T-helper 22 cell (primary cell): ENCODE measurements around the gene VDAC2.

ENCODE experiments used
- DNase-seq: peaks from one replicate; pipeline ENCODE4 v3.0.0-alpha.2; 2020; ENCODE audit warnings: low read depth

The VDAC2 gene

DNA sequence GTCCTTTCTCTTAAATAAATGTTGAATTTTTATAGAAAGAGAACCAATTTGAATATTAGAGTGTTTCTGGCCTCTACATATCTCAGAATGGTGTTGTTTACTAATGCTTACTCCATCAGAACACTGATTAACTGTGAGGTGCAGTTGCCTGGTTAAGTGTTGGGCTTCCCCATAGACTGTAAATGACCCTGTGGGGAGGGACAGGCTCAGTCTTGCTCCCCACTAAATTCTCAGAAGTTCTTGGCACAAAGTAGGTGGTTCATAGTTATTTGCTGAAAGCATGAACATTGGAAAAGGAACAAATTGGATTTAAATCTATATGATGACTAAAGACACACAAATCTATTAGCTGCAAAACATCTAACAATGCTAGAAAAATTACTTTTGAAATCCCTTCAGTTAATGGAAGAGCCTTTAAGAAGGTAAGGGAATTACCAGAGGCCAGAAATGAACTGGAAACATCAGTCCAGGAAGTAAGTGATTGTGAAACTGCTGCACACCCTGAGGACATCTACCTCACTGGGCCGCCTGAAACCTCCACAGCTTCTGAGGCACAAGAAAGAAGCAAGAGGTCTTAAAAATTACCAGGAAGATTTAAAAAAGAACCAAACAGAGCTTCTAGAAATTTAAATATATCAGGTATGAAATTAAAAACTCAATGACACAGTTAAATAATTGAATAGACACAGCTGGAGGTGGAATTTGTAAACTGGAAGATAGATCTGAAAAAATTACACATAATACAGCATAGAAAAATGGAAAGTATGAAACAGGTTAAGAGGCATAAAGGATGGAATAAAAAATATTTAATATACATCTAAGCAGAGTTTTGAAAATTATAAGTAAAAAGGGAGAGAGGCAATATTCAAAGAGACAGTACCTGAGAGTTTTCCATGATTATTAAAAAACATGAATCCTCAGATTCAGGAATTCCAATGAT lies 43.0 kb downstream of the VDAC2 start:
- no peak for DNase-seq

DNA sequence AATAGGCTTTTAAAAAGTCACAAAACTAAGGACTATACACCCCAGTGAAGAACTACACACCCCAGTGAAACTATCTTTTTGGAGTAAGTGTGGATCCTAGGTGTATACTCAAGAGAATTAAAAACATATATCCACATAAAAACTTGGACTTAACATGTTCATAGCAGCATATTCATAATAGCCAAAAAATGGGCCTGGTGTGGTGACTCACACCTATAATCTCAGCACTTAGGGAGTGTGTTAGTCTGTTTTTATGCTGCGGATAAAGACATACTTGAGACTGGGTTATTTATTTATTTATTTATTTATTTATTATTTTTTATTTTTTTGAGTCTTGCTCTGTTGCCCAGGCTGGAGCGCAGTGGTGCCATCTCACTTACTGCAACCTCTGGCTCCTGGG lies 44.1 kb downstream of the VDAC2 start:
- no peak for DNase-seq

DNA sequence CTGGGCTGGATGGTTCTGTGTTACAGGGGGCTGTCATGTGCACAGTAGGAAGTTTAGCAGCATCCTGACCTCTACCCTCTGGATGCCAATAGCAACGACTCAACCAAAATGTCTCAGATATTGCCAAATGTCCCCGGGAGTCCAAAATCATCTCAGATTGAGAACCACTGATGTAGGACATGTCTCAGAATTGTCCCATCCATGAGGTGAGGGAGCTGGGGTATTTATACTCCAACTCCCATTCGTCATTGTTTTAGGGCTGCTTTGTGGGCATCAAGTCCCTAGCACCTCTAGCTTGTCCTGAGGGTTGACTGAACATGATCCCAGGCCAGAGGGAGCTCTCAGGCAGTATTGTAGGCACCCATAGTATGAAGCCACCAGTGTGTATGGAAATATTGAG lies 50.4 kb downstream of the VDAC2 start:
- no peak for DNase-seq

DNA sequence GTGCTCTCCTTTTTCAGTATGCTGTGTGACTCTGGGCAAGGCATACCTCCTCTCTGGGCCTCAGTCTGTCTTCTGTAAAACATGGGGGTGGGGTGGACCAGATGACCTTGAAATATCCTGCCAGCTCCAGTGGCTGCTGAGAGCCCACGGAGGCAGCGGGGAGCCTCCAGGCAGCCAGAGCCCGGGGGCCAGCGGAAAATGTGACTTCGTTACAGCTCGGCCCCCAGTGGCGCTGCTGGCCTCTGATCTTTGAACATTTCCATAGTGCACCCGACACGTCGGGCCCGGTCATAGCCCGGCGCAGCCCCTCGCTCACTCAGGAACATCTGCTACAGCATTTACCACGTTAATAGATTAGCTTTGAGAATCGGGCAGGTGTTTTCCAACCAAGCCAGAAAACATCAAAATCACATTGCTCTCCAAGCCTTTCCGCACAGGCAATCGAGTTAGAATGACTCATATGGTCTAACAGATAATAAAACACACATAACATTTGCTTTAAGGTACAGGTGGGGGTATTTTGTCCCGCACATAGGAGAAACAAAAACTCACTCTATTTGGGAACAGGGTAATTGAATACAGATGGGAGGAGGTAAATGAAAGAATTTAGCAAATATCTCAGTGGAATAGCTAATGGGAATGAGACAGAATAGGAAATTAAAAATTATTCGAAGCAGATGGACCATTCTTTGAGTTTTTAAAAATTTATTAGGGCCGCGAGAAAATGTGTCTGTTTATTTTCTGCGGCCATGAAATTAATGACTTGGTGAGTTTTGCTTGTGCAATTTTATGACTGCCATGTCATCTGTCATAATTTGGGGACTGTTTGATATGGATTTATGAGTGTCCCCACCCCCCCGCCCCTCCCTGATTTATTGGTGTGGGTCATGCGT lies 51.5 kb downstream of the VDAC2 start:
- DNase-seq = no peak

DNA sequence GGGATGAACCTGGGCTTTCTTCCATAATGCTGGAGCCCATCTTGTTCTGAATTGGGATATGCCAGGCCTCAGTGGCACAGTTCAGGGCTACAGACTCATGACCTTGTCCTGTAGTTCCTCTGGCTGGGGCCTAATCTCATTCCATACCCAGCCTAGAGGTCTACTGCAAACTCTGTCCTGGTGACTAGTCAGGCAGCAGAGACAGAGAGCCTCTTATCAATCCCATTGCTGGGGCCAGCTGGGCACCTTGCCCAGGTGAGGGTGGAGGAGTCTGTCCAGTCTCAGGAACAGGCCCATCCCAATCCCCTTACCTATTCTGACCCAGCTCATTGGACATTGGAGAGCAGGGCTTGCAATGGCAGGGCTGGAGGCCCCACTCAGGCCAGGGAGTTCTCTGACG lies 53.2 kb downstream of the VDAC2 start:
- DNase-seq = no peak

DNA sequence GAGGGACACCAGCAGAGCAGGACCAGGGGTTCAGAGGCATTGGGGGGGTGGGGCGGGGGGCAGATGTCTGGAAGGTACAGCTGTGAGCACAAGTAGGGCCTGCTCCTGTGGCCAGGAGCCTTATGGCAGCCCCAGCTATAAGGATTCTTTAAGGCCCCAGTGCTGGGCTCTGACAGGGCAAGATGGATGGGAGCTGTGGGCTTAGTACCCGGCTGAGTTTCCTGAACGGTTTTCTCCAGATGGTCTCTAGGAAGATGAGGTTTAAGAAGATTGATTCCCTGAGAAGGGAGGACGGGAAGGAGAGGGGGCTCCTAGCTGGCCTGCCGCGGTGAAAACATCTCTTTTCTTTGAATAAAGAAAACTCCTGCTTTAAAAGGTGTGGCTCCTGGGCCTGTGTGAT lies 55.3 kb downstream of the VDAC2 start:
- no peak for DNase-seq

DNA sequence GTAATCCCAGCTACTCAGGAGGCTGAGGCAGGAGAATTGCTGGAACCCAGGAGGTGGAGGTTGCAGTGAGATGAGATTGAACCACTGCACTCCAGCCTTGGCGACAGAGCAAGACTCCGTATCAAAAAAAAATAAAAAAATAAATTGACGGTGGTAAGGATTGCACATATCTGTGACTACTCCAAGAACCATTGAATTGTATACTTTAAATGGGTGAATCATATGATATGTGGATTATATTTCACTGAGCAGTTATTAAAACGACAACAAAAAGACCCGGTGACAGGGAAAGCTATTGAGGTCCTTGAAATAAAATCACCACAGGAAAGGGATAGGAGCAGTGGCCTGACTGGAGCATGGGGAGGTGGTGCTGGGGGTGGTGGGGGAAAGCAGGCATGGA lies 56.3 kb downstream of the VDAC2 start:
- no peak for DNase-seq

DNA sequence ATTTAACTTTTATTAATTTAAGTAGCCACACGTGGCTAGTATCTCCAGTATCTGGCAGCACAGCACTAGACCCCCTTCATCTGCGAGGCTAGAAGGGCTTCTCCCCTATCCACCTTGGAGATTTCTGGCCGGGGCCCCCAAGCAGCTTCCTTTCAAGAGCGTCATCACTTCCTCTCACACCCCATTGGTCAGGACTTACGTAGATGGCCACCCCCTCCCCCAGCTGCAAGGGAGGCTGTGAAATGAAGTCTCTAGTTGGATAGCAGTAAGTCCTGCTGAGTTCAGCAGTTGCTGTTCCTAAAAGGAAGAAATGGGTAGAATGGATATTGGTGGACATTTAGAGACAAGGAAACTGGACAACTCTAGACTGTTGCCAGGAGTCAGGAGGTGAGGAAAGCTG lies 59.0 kb downstream of the VDAC2 start:
- no peak for DNase-seq

DNA sequence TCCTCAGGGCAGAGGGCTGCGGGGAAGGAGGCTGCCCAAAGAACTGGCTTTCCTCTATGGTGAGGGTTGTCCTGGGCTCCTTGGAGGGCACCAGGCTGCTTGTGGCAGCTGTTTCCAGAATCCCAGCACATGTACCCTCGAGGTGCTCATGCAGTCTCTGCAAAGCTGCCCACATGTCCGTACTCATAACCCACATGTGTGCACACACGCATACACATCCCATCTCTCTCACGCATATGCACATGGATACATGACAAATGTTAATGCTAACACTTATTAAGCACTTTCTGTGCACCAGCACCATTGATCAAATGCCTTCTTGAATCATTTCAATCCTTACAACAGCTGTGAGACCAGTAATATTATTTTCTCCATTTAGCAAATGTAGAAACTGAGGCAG lies 61.5 kb downstream of the VDAC2 start:
- DNase-seq = no peak

DNA sequence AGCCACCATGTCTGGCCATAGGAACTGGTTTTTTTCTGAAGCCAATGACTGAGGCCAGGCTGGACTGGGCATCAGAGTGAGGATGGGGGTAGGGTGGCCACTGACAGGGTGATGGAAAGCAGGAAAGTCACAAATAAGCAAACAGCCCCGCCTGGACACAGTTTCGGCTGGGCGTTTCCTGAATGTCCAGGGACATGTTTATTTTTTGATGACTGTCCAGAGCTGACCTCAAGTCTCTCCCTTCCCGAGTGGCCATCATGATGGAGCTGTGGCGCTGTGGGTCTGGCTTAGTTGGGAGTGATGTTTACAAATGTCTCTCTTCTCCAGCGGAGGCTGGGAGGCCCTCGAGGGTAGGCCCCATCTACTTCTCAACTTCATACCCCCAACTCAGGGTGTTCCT lies 62.3 kb downstream of the VDAC2 start:
- DNase-seq = no peak

DNA sequence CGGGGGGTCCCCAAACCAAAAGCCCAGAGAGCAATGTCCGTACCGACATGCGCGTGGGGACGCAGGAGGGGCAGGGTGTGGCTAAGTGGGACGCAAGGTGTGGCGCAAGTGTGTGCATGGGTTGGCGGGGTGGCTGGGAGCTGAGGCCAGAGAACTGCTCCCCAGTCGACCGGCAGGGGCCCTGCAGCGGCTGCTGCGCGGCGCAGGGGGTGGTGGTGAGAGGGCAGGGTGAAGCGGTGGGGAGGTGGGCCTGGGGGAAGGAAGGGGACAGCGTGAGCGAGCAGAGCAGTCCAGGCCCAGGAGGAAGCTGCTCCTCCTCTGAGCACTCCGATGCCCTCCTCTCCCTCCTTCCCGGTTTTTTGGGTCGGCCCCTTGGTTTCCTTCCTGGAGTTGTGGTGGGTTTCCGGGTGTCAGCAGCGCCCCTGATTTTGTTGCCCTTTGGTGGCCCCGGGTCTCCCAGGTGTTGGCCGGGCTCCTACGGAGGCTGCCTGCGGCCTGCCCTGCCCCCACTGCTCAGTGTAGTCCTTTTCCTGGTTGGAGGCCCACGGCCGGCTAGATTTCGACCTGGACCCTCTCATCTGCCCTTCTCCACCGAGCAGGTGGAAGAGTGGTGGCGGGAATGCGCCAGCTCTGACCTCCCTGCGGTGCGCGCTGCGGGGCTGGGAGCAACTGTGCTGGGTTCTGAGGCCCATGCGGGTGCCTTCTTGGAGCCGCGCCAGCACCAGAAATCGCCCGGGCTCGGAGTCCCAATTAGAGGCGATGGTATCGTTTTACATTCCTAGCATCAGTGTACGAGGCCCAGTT lies 65.7 kb downstream of the VDAC2 start:
- DNase-seq = no peak

DNA sequence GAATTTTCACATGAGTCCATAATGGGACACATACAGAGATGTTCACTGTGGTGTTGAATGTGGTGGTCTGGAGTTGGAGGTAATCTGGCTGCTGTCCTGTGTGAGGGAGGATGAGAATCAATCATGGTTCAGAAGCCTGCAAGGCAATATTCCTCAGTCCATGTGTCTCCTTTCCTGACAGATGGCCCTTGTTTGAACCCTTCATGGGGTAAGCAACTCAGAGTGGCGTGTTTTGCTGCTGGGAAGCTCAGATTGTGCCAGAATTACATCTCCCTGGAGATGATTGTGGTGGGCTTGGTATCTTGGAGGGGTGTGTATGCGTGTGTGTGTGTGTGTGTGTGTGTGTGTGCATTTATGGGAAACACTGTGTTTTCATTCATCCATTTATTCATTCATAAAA lies 69.6 kb downstream of the VDAC2 start:
- DNase-seq = no peak
